SK-N-SH (cell line): ENCODE results near the gene CNGA2. TPM values are rescaled to one million over a fixed set of nuclear protein-coding genes. Genes with fewer than 3 reads are reported as not detected.

Experiments
- CTCF ChIA-PET: fragments of 300-600, 350-600 bp; formaldehyde crosslinking; extraction: SDS; loops from one replicate; lab custom pipeline; 2021; lab: Yijun Ruan, JAX
- POLR2A ChIA-PET: fragments of 350-600 bp; sonication (Branson Sonifier 250); formaldehyde crosslinking; extraction: SDS; loops from one replicate; lab custom pipeline; 2020; ENCODE audit warnings: antibody characterized with exemption, inconsistent platforms; lab: Yijun Ruan, JAX
- DNase-seq: peaks from one replicate; pipeline ENCODE4 v3.0.0; 2012
- H2AFZ ChIP-seq: fragments of 200-600 bp; sonication (generic); 2 replicates; pipeline ENCODE4 v1.8.1; 2016; ENCODE audit warnings: antibody characterized with exemption, mild to moderate bottlenecking, low read depth
- H3F3A ChIP-seq: fragments of 200-600 bp; sonication (generic); replicated peaks from 2 replicates; pipeline ENCODE3; 2016; ENCODE audit warnings: antibody characterized with exemption, mild to moderate bottlenecking; ENCODE audit not compliant: insufficient read depth
- H3K27ac ChIP-seq, 2 experiments: fragments of 200-500 bp in 1 of 2; fragments of 200-600 bp in 1 of 2; sonication (Bioruptor generic) in 1 of 2; sonication (generic), shearing (Covaris generic) in 1 of 2; 2 replicates each; pipeline versions ENCODE4 v1.5.1 to v1.6.1; 2014 to 2016; ENCODE audit warnings: low read depth in 2 of 2, inconsistent platforms in 1 of 2, low read length in 1 of 2, mild to moderate bottlenecking in 1 of 2, mixed read lengths in 1 of 2
- H3K27me3 ChIP-seq: fragments of 200-600 bp; sonication (generic), shearing (Covaris generic); 2 replicates; pipeline ENCODE4 v1.6.1; 2016; ENCODE audit warnings: mixed run types; ENCODE audit not compliant: insufficient read depth
- H3K36me3 ChIP-seq, 2 experiments: fragments of 200-500 bp in 1 of 2; fragments of 200-600 bp in 1 of 2; sonication (Bioruptor generic) in 1 of 2; sonication (generic) in 1 of 2; replicated peaks in 1 of 2; 2 replicates each; pipeline versions ENCODE3 to v1.5.1; 2014 to 2016; ENCODE audit warnings: low read length in 1 of 2, mild to moderate bottlenecking in 1 of 2; ENCODE audit not compliant: insufficient read depth in 2 of 2, control insufficient read depth in 1 of 2
- H3K4me1 ChIP-seq, 2 experiments: fragments of 200-500 bp in 1 of 2; fragments of 200-600 bp in 1 of 2; sonication (Bioruptor generic) in 1 of 2; sonication (generic), shearing (Covaris generic) in 1 of 2; 2 replicates each; pipeline versions ENCODE4 v1.5.1 to v1.6.1; 2014 to 2016; ENCODE audit warnings: low read depth in 1 of 2, low read length in 1 of 2, mixed run types in 1 of 2; ENCODE audit not compliant: insufficient read depth in 2 of 2, control insufficient read depth in 1 of 2
- H3K4me2 ChIP-seq: fragments of 200-600 bp; sonication (generic), shearing (Covaris generic); 2 replicates; pipeline ENCODE4 v1.6.1; 2017; ENCODE audit warnings: mixed run types
- H3K4me3 ChIP-seq, 2 experiments: fragments of 200-500 bp in 1 of 2; fragments of 200-600 bp in 1 of 2; sonication (Bioruptor generic) in 1 of 2; sonication (generic), shearing (Covaris generic) in 1 of 2; 2 replicates each; pipeline versions ENCODE4 v1.5.1 to v1.8.1; 2014 to 2016; ENCODE audit warnings: low read depth in 2 of 2, inconsistent platforms in 1 of 2, low read length in 1 of 2, mild to moderate bottlenecking in 1 of 2, mixed read lengths in 1 of 2, moderate library complexity in 1 of 2
- H3K79me2 ChIP-seq: fragments of 200-600 bp; sonication (generic); 2 replicates; pipeline ENCODE4 v1.8.1; 2017; ENCODE audit warnings: mild to moderate bottlenecking; ENCODE audit not compliant: insufficient read depth
- H3K9ac ChIP-seq: fragments of 200-600 bp; sonication (generic); 2 replicates; pipeline ENCODE4 v1.6.1; 2017; ENCODE audit warnings: mixed run types
- H3K9me2 ChIP-seq: fragments of 200-600 bp; sonication (generic); 2 replicates; pipeline ENCODE4 v1.6.1; 2017; ENCODE audit warnings: mixed run types
- H3K9me3 ChIP-seq: fragments of 200-600 bp; sonication (generic); 2 replicates; pipeline ENCODE4 v1.6.1; 2017; ENCODE audit warnings: mixed run types, mild to moderate bottlenecking, moderate library complexity
- H4K20me1 ChIP-seq: fragments of 200-600 bp; sonication (generic); 2 replicates; pipeline ENCODE4 v1.6.1; 2017; ENCODE audit warnings: mild to moderate bottlenecking, mixed run types; ENCODE audit not compliant: insufficient read depth
- CHD2 ChIP-seq: fragments of 150-350 bp; IDR thresholded peaks from 2 replicates; pipeline ENCODE4 v1.6.1; 2018; ENCODE audit warnings: low read length; ENCODE audit not compliant: partially characterized antibody
- EZH2phosphoT487 ChIP-seq: fragments of 200-600 bp; sonication (generic); IDR thresholded peaks from 2 replicates; pipeline ENCODE4 v1.6.1; 2017; ENCODE audit warnings: low read depth, mixed run types, mild to moderate bottlenecking, antibody characterized with exemption, moderate library complexity, borderline replicate concordance
- FOSL2 ChIP-seq: IDR thresholded peaks from 2 replicates; pipeline ENCODE4 v1.4.0; 2012; ENCODE audit warnings: low read depth, mild to moderate bottlenecking, moderate library complexity, borderline replicate concordance
- MEF2A ChIP-seq: IDR thresholded peaks from 2 replicates; pipeline ENCODE4 v1.4.0; 2012; ENCODE audit warnings: low read depth, borderline replicate concordance
- NFIC ChIP-seq: IDR thresholded peaks from 2 replicates; pipeline ENCODE4 v1.4.0; 2012; ENCODE audit warnings: borderline replicate concordance
- NRF1 ChIP-seq: IDR thresholded peaks from 2 replicates; pipeline ENCODE4 v1.6.1; 2012; ENCODE audit warnings: low read depth, mild to moderate bottlenecking, low read length
- RCOR1 ChIP-seq: fragments of 150-350 bp; IDR thresholded peaks from 2 replicates; pipeline ENCODE4 v1.6.1; 2017; ENCODE audit warnings: antibody characterized with exemption, low read length
- REST ChIP-seq: IDR thresholded peaks from 2 replicates; pipeline ENCODE4 v1.6.1; 2012; ENCODE audit warnings: mild to moderate bottlenecking, low read depth, low read length, moderate library complexity
- RFX5 ChIP-seq: IDR thresholded peaks from 2 replicates; pipeline ENCODE4 v1.6.1; 2012; ENCODE audit warnings: mild to moderate bottlenecking, improper control_type of control experiment, low read length
- SMC3 ChIP-seq: IDR thresholded peaks from 2 replicates; pipeline ENCODE4 v1.6.1; 2012; ENCODE audit warnings: low read depth, low read length, improper control_type of control experiment
- TAF1 ChIP-seq: IDR thresholded peaks from 2 replicates; pipeline ENCODE4 v1.6.1; 2012; ENCODE audit warnings: low read depth, mild to moderate bottlenecking, low read length, moderate library complexity, borderline replicate concordance
- TEAD4 ChIP-seq: IDR thresholded peaks from 2 replicates; pipeline ENCODE4 v1.4.0; 2012; ENCODE audit warnings: mild to moderate bottlenecking, borderline replicate concordance; ENCODE audit not compliant: insufficient read depth
- USF2 ChIP-seq: fragments of 150-350 bp; IDR thresholded peaks from 2 replicates; pipeline ENCODE4 v1.6.1; 2017; ENCODE audit warnings: antibody characterized with exemption, low read length, low read depth, borderline replicate concordance
- WGBS: methylation state at CpG from one replicate; pipeline ENCODE4 v1.1.6; 2017; ENCODE audit warnings: low lambda C conversion rate; 5-methylcytosine and 5-hydroxymethylcytosine counted together
- polyA plus RNA-seq, 3 experiments: library from polyadenylated mRNA; depleted of rRNA; stranded (reverse); fragments of >200 nt; gene quantifications; 2 replicates each; pipeline ENCODE4 v1.2.3, GENCODE V29; 2012
- TF ChIP-seq, protein P1 (sequence below): IDR thresholded peaks from 2 replicates; pipeline ENCODE4 v1.4.0; 2012; ENCODE audit warnings: low read depth, borderline replicate concordance
- TF ChIP-seq, protein P2 (sequence below): fragments of 200-600 bp; sonication (generic); IDR thresholded peaks from 2 replicates; pipeline ENCODE4 v1.6.1; 2017; ENCODE audit warnings: antibody characterized with exemption, mild to moderate bottlenecking, moderate library complexity
- TF ChIP-seq, protein P3 (sequence below): IDR thresholded peaks from 2 replicates; pipeline ENCODE4 v1.4.0; 2012; ENCODE audit warnings: low read depth, borderline replicate concordance
- TF ChIP-seq, protein P4 (sequence below): fragments of 150-350 bp; IDR thresholded peaks from 2 replicates; pipeline ENCODE4 v1.6.1; 2016; ENCODE audit warnings: mild to moderate bottlenecking, low read depth, low read length

CNGA2 gene
- polyA plus RNA-seq, 1 of the 3 experiments (the other 2 are of a cell fraction): not detected

DNA sequence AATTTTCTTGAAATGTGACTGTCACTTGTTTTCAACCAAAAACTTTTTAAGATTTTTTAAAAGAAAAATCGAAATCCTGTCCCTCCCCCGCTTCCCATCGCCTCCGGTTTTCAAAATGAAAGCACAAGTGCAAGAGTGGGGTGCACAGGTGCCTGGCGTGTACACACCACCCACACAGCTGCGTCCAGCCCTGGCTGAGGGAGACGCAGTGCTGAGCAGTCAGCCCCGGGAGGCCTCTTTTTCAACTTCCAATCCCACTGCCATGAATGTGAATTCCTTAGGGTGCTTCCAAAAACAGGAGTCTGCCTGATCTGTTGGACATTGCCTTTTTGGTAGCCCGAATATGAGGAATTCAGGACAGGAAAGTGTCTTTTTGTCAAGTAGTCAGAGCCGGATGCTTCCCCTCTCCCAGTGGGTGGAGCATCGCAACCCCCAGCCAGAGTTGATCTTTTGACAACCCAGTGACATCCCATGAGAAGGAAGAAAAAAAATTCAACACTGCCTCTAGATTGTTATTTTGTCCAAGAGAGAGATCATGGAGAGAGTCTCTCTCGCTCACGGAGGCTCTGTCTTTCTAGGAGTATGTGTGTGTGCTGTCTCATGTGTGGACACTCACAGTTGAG is 30.4 kb upstream of the CNGA2 start (continued):
- TF ChIP-seq, protein P1, sequence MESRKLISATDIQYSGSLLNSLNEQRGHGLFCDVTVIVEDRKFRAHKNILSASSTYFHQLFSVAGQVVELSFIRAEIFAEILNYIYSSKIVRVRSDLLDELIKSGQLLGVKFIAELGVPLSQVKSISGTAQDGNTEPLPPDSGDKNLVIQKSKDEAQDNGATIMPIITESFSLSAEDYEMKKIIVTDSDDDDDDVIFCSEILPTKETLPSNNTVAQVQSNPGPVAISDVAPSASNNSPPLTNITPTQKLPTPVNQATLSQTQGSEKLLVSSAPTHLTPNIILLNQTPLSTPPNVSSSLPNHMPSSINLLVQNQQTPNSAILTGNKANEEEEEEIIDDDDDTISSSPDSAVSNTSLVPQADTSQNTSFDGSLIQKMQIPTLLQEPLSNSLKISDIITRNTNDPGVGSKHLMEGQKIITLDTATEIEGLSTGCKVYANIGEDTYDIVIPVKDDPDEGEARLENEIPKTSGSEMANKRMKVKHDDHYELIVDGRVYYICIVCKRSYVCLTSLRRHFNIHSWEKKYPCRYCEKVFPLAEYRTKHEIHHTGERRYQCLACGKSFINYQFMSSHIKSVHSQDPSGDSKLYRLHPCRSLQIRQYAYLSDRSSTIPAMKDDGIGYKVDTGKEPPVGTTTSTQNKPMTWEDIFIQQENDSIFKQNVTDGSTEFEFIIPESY: no peak
- TF ChIP-seq, protein P2, sequence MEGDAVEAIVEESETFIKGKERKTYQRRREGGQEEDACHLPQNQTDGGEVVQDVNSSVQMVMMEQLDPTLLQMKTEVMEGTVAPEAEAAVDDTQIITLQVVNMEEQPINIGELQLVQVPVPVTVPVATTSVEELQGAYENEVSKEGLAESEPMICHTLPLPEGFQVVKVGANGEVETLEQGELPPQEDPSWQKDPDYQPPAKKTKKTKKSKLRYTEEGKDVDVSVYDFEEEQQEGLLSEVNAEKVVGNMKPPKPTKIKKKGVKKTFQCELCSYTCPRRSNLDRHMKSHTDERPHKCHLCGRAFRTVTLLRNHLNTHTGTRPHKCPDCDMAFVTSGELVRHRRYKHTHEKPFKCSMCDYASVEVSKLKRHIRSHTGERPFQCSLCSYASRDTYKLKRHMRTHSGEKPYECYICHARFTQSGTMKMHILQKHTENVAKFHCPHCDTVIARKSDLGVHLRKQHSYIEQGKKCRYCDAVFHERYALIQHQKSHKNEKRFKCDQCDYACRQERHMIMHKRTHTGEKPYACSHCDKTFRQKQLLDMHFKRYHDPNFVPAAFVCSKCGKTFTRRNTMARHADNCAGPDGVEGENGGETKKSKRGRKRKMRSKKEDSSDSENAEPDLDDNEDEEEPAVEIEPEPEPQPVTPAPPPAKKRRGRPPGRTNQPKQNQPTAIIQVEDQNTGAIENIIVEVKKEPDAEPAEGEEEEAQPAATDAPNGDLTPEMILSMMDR: no peak
- TF ChIP-seq RCOR1 (no peak), TEAD4 (no peak), NRF1 (no peak), FOSL2 (no peak), MEF2A (no peak), NFIC (no peak), EZH2phosphoT487 (no peak)
- TF ChIP-seq, protein P3, sequence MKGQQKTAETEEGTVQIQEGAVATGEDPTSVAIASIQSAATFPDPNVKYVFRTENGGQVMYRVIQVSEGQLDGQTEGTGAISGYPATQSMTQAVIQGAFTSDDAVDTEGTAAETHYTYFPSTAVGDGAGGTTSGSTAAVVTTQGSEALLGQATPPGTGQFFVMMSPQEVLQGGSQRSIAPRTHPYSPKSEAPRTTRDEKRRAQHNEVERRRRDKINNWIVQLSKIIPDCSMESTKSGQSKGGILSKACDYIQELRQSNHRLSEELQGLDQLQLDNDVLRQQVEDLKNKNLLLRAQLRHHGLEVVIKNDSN: no peak
- TF ChIP-seq, protein P4, sequence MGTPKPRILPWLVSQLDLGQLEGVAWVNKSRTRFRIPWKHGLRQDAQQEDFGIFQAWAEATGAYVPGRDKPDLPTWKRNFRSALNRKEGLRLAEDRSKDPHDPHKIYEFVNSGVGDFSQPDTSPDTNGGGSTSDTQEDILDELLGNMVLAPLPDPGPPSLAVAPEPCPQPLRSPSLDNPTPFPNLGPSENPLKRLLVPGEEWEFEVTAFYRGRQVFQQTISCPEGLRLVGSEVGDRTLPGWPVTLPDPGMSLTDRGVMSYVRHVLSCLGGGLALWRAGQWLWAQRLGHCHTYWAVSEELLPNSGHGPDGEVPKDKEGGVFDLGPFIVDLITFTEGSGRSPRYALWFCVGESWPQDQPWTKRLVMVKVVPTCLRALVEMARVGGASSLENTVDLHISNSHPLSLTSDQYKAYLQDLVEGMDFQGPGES: no peak
- TF ChIP-seq, all 33 proteins: peak for 0

- H3K36me3 ChIP-seq: no peaks in the 10 kb centered on the region
- no peak overlapping the region for H3K9ac ChIP-seq
- H3K4me2 ChIP-seq: no peak overlapping the region
- H3K9me2 ChIP-seq: no peaks in the 10 kb centered on the region
- H2AFZ ChIP-seq: no peak overlapping the region
- H3K9me3 ChIP-seq: no peaks in the 10 kb centered on the region
- H3K4me3 ChIP-seq: no peak overlapping the region
- no peak for DNase-seq
- ChIA-PET POLR2A (no interaction called here), CTCF (no interaction called here)
- H3K4me1 ChIP-seq: no peaks in the 10 kb centered on the region
- H4K20me1 ChIP-seq: no peaks in the 10 kb centered on the region
- WGBS: 15% methylated on average over 7 of the region's 7 CpGs
- H3F3A ChIP-seq: no peaks in the 10 kb centered on the region
- H3K27me3 ChIP-seq: peaks cover 10% of the 10 kb centered on the region; the same call in 1 of the 2 replicates
- no peak overlapping the region for H3K27ac ChIP-seq
- H3K79me2 ChIP-seq: no peaks in the 10 kb centered on the region
- TF ChIP-seq EZH2phosphoT487: no peak
- no peak for TF ChIP-seq USF2
- TF ChIP-seq RFX5: no peak
- TF ChIP-seq RCOR1: no peak
- no peak for TF ChIP-seq NRF1
- TF ChIP-seq SMC3: no peak
- no peak for TF ChIP-seq CHD2
- TF ChIP-seq REST: no peak
- no peak for TF ChIP-seq TAF1
Measured at GRCh38 chrX:151708821-151709220, 25.7 kb upstream of the CNGA2 start.
